ENCODE data around the gene REXO4.

Gene REXO4

GRCh38 chr9:133372144-133372543 lies 45.7 kb downstream of the REXO4 start:
- DNase-seq (ENCODE audit: low spot score): no peak
- no peak for TF ChIP-seq CTCF (IDR thresholded peaks at IDR 0.05; ENCODE audit: extremely low read depth, insufficient read depth, missing control alignments)
- in situ Hi-C loops (cut with MboI; ENCODE audit: low pct_unique_long_range_greater_than_20kb, low sequenced_read_pairs, unreplicated experiment): no loop called here

DNA sequence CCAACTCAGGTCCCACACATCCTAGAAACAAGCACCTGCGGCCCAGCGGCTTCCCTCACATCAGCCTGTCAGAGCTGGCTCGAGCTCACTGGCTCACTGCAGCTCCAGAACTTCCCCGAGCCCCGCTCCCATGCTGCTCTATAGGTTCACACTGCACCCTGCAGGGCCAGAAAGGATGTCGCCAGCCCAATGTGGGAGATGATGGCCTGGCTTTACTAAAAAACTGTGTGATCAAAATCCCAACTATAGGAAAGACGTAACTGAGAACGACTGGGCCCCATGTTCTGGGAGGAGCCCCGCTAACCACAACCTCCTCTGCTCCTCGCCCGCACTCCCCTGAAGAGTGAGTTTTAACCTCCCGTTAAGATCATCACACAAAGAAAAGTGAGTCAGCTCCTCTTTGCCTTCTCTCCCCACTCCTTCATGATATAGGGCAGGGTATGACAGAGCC lies 46.5 kb downstream of the REXO4 start:
- TF ChIP-seq CTCF (IDR thresholded peaks at IDR 0.05; ENCODE audit: extremely low read depth, insufficient read depth, missing control alignments): no peak
- in situ Hi-C loops (cut with MboI; ENCODE audit: low pct_unique_long_range_greater_than_20kb, low sequenced_read_pairs, unreplicated experiment): no loop called here
- DNase-seq (ENCODE audit: low spot score): no peak

- in situ Hi-C loops (cut with MboI; ENCODE audit: low pct_unique_long_range_greater_than_20kb, low sequenced_read_pairs, unreplicated experiment): no loop called here
- no peak for DNase-seq (ENCODE audit: low spot score)
- no peak for TF ChIP-seq CTCF (IDR thresholded peaks at IDR 0.05; ENCODE audit: extremely low read depth, insufficient read depth, missing control alignments)
Measured at GRCh38 chr9:133370685-133371084, 47.1 kb downstream of the REXO4 start.

DNA sequence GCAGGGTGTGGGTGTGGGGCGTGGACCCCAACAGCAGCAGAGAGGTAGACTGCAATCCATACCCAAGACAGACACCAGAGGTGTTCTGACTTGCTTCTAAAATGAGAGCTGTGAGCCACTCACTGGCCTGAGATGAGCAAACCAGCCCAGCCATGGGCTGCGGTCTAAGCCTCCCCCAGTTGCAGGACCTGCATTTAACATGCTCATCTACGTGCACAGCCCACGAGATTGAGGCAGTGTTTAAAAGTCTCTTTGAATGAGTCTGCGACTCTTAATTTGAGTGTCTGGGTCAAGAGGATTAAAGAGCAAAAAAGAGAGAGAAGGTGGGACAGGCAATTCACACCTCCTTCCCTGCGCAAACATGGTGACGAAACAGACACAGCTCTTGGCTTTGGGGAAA lies 47.9 kb downstream of the REXO4 start:
- in situ Hi-C loops (cut with MboI; ENCODE audit: low pct_unique_long_range_greater_than_20kb, low sequenced_read_pairs, unreplicated experiment): no loop called here
- no peak for TF ChIP-seq CTCF (IDR thresholded peaks at IDR 0.05; ENCODE audit: extremely low read depth, insufficient read depth, missing control alignments)
- DNase-seq (ENCODE audit: low spot score): no peak

- TF ChIP-seq CTCF (IDR thresholded peaks at IDR 0.05; ENCODE audit: extremely low read depth, insufficient read depth, missing control alignments): no peak
- DNase-seq (ENCODE audit: low spot score): no peak
- in situ Hi-C loops (cut with MboI; ENCODE audit: low pct_unique_long_range_greater_than_20kb, low sequenced_read_pairs, unreplicated experiment): no loop called here
Measured at GRCh38 chr9:133369422-133369821, 48.4 kb downstream of the REXO4 start.

- no peak for DNase-seq (ENCODE audit: low spot score)
- in situ Hi-C loops (cut with MboI; ENCODE audit: low pct_unique_long_range_greater_than_20kb, low sequenced_read_pairs, unreplicated experiment): no loop called here
- no peak for TF ChIP-seq CTCF (IDR thresholded peaks at IDR 0.05; ENCODE audit: extremely low read depth, insufficient read depth, missing control alignments)
Measured at GRCh38 chr9:133368249-133368881, 49.4 kb downstream of the REXO4 start.
